HG02852 (cell line): ENCODE data around the gene CDC42EP1.
"Not testable (repeated sequence)": the region's sequence is repeated elsewhere in the genome, so short reads cannot be mapped to it uniquely, and the experiment has no call there.

Source experiments
- ATAC-seq: cut with Tn5 transposase; IDR thresholded peaks from one replicate; pipeline ENCODE4 v1.9.1; 2021; ENCODE audit warnings: mild to moderate bottlenecking, moderate library complexity; ENCODE audit not compliant: unreplicated experiment

CDC42EP1 gene

GRCh38 chr22:37609240-37610152 lies 49.2 kb downstream of the CDC42EP1 start:
- no peak for ATAC-seq

- ATAC-seq, result not testable (repeated sequence)
Measured at GRCh38 chr22:37610153-37610475, 49.8 kb downstream of the CDC42EP1 start.

GRCh38 chr22:37610480-37611129 lies 50.3 kb downstream of the CDC42EP1 start:
- no peak for ATAC-seq

GRCh38 chr22:37611207-37611606 lies 50.9 kb downstream of the CDC42EP1 start:
- ATAC-seq, result no peak

GRCh38 chr22:37616201-37617083 lies 56.2 kb downstream of the CDC42EP1 start:
- no peak for ATAC-seq

- ATAC-seq, result no peak
Measured at GRCh38 chr22:37617431-37617830, 57.2 kb downstream of the CDC42EP1 start.

GRCh38 chr22:37618072-37618656 lies 57.9 kb downstream of the CDC42EP1 start:
- no peak for ATAC-seq

GRCh38 chr22:37618674-37619073 lies 58.4 kb downstream of the CDC42EP1 start:
- no peak for ATAC-seq
